Endothelial cell of umbilical vein (primary cell): ENCODE measurements around the gene DDOST. TPM values are rescaled to one million over a fixed set of nuclear protein-coding genes. Genes with fewer than 3 reads are reported as not detected.

Experiments
- BruUV-seq: library from RNA; stranded (reverse); fragments of 400-500 nt; replicated peaks from 2 replicates; lab custom pipeline; 2021; lab: Mats Ljungman, UMichigan
- CTCF ChIA-PET: fragments of 300-600, 350-600 bp; sonication (Branson Sonifier 250); formaldehyde crosslinking; loops from one replicate; lab custom pipeline; 2021; ENCODE audit warnings: antibody characterized with exemption, inconsistent platforms; lab: Charles Lee
- POLR2A ChIA-PET: fragments of 300-600, 350-600 bp; sonication (Branson Sonifier 250); formaldehyde crosslinking; loops from one replicate; lab custom pipeline; 2021; ENCODE audit warnings: antibody characterized with exemption, inconsistent platforms; lab: Charles Lee
- DNase-seq: peaks from one replicate; pipeline ENCODE4 v3.0.0-alpha.2; 2011; ENCODE audit warnings: low read depth, low spot score
- FAIRE-seq: peaks from 2 replicates; lab custom pipeline; 2011; peaks lifted over from hg19 to GRCh38; lab: Jason Lieb, UNC
- H2AFZ ChIP-seq: 2 replicates; pipeline ENCODE4 v1.6.0; 2012; ENCODE audit warnings: low read depth, low read length, control low read depth, inconsistent platforms
- H3K27ac ChIP-seq: 2 replicates; pipeline ENCODE4 v1.5.1; 2011; ENCODE audit warnings: low read depth, mild to moderate bottlenecking, control low read depth, low read length, moderate library complexity; ENCODE audit not compliant: insufficient read depth
- H3K27me3 ChIP-seq, 2 experiments: 2 replicates each; pipeline versions ENCODE4 v1.6.0 to v1.6.1; 2011; ENCODE audit warnings: low read length in 2 of 2, mixed read lengths in 1 of 2; ENCODE audit not compliant: control insufficient read depth in 2 of 2, insufficient read depth in 2 of 2
- H3K36me3 ChIP-seq, 2 experiments: 2 replicates in 1 of 2; 3 replicates in 1 of 2; pipeline ENCODE4 v1.5.1; 2011; ENCODE audit warnings: low read length in 2 of 2, mild to moderate bottlenecking in 1 of 2, moderate library complexity in 1 of 2; ENCODE audit not compliant: control insufficient read depth in 2 of 2, insufficient read depth in 2 of 2; ENCODE audit errors: extremely low read depth in 1 of 2
- H3K4me1 ChIP-seq: 3 replicates; pipeline ENCODE4 v1.5.1; 2011; ENCODE audit warnings: mild to moderate bottlenecking, low read length; ENCODE audit not compliant: control insufficient read depth, insufficient read depth; ENCODE audit errors: extremely low read depth
- H3K4me2 ChIP-seq: 2 replicates; pipeline ENCODE4 v1.6.1; 2011; ENCODE audit warnings: low read length, control low read depth, mixed read lengths; ENCODE audit not compliant: insufficient read depth
- H3K4me3 ChIP-seq, 3 experiments: fragments of 200-600 bp in 1 of 3; sonication (generic), shearing (Covaris generic) in 1 of 3; replicated peaks in 1 of 3; 2 replicates each; pipeline ENCODE4 v1.5.1; 2011 to 2016; ENCODE audit warnings: control low read depth in 3 of 3, low read length in 3 of 3, mild to moderate bottlenecking in 2 of 3, inconsistent platforms in 1 of 3, low read depth in 1 of 3, moderate library complexity in 1 of 3; ENCODE audit not compliant: insufficient read depth in 1 of 3
- H3K79me2 ChIP-seq: 2 replicates; pipeline ENCODE4 v1.6.0; 2012; ENCODE audit warnings: low read length, inconsistent platforms; ENCODE audit not compliant: control insufficient read depth, insufficient read depth
- H3K9ac ChIP-seq: replicated peaks from 2 replicates; pipeline ENCODE3; 2011; ENCODE audit warnings: low read length, control low read depth; ENCODE audit not compliant: insufficient read depth; ENCODE audit errors: extremely low read depth
- H3K9me1 ChIP-seq: replicated peaks from 3 replicates; pipeline ENCODE4 v1.6.0; 2011; ENCODE audit warnings: mild to moderate bottlenecking, low read length; ENCODE audit not compliant: control insufficient read depth, insufficient read depth; ENCODE audit errors: extremely low read depth
- H3K9me3 ChIP-seq: replicated peaks from 2 replicates; pipeline ENCODE4 v1.5.1; 2012; ENCODE audit warnings: low read length, inconsistent platforms; ENCODE audit not compliant: control insufficient read depth, insufficient read depth
- H4K20me1 ChIP-seq: replicated peaks from 2 replicates; pipeline ENCODE3; 2011; ENCODE audit warnings: mild to moderate bottlenecking, low read length; ENCODE audit not compliant: control insufficient read depth, insufficient read depth; ENCODE audit errors: extremely low read depth
- EZH2 ChIP-seq: IDR thresholded peaks from 2 replicates; pipeline ENCODE4 v1.6.1; 2012; ENCODE audit warnings: borderline replicate concordance, low read depth, mild to moderate bottlenecking, moderate library complexity, low read length, inconsistent platforms; ENCODE audit not compliant: severe bottlenecking
- FOS ChIP-seq: IDR thresholded peaks from 2 replicates; pipeline ENCODE4 v1.6.1; 2011; ENCODE audit warnings: mild to moderate bottlenecking, low read length, moderate library complexity, borderline replicate concordance; ENCODE audit not compliant: insufficient read depth
- GATA2 ChIP-seq: IDR thresholded peaks from 2 replicates; pipeline ENCODE4 v1.7.0; 2011; ENCODE audit warnings: low read depth, mild to moderate bottlenecking, moderate library complexity, mixed read lengths, low read length; ENCODE audit not compliant: insufficient read length, insufficient read depth
- JUN ChIP-seq: IDR thresholded peaks from 2 replicates; pipeline ENCODE4 v1.6.1; 2011; ENCODE audit warnings: borderline replicate concordance, low read depth; ENCODE audit not compliant: insufficient read length, insufficient read depth
- MYC ChIP-seq: IDR thresholded peaks from one replicate; pipeline ENCODE4 v1.6.1; 2011; ENCODE audit warnings: mild to moderate bottlenecking, low read depth, low read length
- POLR2A ChIP-seq: IDR thresholded peaks from 2 replicates; pipeline ENCODE4 v1.6.1; 2012; ENCODE audit warnings: low read depth, mild to moderate bottlenecking, control low read depth, low read length
- POLR2AphosphoS5 ChIP-seq: IDR thresholded peaks from 2 replicates; pipeline ENCODE4 v1.6.1; 2012; ENCODE audit warnings: low read depth, mild to moderate bottlenecking, control low read depth, low read length, moderate library complexity; ENCODE audit not compliant: insufficient read depth
- dilution Hi-C: fragments of 300-500 bp; cut with MboI; formaldehyde crosslinking; loops from one replicate; pipeline ENCODE4 v1.15.0; 2019; ENCODE audit warnings: low sequenced_read_pairs; ENCODE audit not compliant: extremely low pct_ligation_motif_present
- intact Hi-C: fragments of 100-400 bp; cut with micrococcal nuclease; formaldehyde crosslinking; loops from one replicate; pipeline ENCODE4 v1.10.0; 2022
- polyA plus RNA-seq, 4 experiments: library from polyadenylated mRNA; depleted of rRNA in 3 of 4; stranded (reverse) in 3 of 4; unstranded in 1 of 4; fragments of >200 nt; gene quantifications; 2 replicates each; pipeline versions ENCODE4 v1.2.1 to v1.2.3, GENCODE V29; 2011 to 2012; ENCODE audit warnings: missing spikeins in 1 of 4
- total RNA-seq: library from RNA; stranded (reverse); gene quantifications from 2 replicates; pipeline ENCODE4 v1.2.3, GENCODE V29; 2021
- TF ChIP-seq, protein P1 (sequence below): IDR thresholded peaks from 2 replicates; pipeline ENCODE4 v1.6.1; 2011; ENCODE audit not compliant: insufficient read depth, insufficient read length
- TF ChIP-seq, protein P2 (sequence below), 2 donors: IDR thresholded peaks; 1 replicate in 1 of 2; 2 replicates in 1 of 2; pipeline ENCODE4 v1.5.1; 2011; ENCODE audit warnings: low read length in 2 of 2, mild to moderate bottlenecking in 2 of 2, moderate library complexity in 2 of 2, control low read depth in 1 of 2, inconsistent platforms in 1 of 2, low read depth in 1 of 2; ENCODE audit not compliant: insufficient read depth in 1 of 2; ENCODE audit errors: extremely low read depth in 1 of 2

The DDOST gene
- total and polyA plus RNA-seq, 2 donors (not counting 3 experiments of a cell fraction or from before 2014, with no cell fraction given) = 319 to 533 TPM

DNA sequence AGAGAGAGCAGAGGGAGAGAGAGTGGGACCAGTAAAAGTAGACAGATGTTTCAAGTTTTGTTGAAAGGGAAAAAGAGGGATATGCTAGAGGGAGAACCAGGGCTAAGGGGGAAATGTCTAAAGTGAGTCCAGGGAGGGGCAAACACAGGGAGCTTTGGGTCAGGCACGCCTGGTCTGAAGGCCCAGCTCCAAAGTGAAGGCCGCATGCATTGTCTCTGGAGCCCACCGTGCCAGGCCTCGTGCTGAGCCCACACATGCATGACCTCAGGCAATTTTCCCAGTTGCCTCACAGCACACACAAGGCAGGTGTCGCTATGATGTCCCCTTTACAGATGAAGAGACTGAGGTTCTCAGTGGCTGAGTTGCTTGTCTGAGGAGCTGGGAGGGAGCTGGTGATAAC lies 40.7 kb upstream of the DDOST start:
- Histone ChIP-seq H2AFZ (no peak overlapping the region), H3K9me1 (no peaks in the 10 kb centered on the region), H4K20me1 (no peaks in the 10 kb centered on the region), H3K9me3 (no peaks in the 10 kb centered on the region), H3K4me2 (no peak overlapping the region), H3K36me3 (no peaks in the 10 kb centered on the region), H3K79me2 (no peaks in the 10 kb centered on the region), H3K4me1 (peaks cover 4% of the 10 kb centered on the region), H3K27ac (no peak overlapping the region), H3K27me3 (no peaks in the 10 kb centered on the region), H3K4me3 (no peak overlapping the region), H3K9ac (no peak overlapping the region)
- dilution Hi-C loops = no loop called here
- FAIRE-seq (no peak), DNase-seq (no peak)
- intact Hi-C loops = no loop called here
- ChIA-PET CTCF (interaction anchor here (1.2 to 1.4 kb wide), 4 partner anchors 18 to 494 kb away, joined by 3 to 9 read pairs (median 3); partner anchors contain the start of gene HP1BP3), POLR2A (no interaction called here)
- TF ChIP-seq FOS = no peak
- no peak for TF ChIP-seq EZH2
- TF ChIP-seq JUN = no peak
- no peak for TF ChIP-seq GATA2
- TF ChIP-seq POLR2A = no peak
- TF ChIP-seq POLR2AphosphoS5 = no peak
- no peak for TF ChIP-seq MYC
- TF ChIP-seq, protein P1, sequence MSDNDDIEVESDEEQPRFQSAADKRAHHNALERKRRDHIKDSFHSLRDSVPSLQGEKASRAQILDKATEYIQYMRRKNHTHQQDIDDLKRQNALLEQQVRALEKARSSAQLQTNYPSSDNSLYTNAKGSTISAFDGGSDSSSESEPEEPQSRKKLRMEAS = no peak
- TF ChIP-seq, protein P2, sequence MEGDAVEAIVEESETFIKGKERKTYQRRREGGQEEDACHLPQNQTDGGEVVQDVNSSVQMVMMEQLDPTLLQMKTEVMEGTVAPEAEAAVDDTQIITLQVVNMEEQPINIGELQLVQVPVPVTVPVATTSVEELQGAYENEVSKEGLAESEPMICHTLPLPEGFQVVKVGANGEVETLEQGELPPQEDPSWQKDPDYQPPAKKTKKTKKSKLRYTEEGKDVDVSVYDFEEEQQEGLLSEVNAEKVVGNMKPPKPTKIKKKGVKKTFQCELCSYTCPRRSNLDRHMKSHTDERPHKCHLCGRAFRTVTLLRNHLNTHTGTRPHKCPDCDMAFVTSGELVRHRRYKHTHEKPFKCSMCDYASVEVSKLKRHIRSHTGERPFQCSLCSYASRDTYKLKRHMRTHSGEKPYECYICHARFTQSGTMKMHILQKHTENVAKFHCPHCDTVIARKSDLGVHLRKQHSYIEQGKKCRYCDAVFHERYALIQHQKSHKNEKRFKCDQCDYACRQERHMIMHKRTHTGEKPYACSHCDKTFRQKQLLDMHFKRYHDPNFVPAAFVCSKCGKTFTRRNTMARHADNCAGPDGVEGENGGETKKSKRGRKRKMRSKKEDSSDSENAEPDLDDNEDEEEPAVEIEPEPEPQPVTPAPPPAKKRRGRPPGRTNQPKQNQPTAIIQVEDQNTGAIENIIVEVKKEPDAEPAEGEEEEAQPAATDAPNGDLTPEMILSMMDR (IDR thresholded peaks at IDR 0.05; ENCODE audit: extremely low read depth in 1 of 2, insufficient read depth in 1 of 2, low read depth in 1 of 2, low read length in 2 of 2) = no peak
- no TSS peak for BruUV-seq
